Panc1 (cell line): ENCODE data around the gene SNX3. TPM values are rescaled to one million over a fixed set of nuclear protein-coding genes. Genes with fewer than 3 reads are reported as not detected.

Experiments
- ATAC-seq: fragments of 200-7000 bp; cut with Tn5 transposase; 2 replicates; pipeline ENCODE4 v1.9.1; 2020; ENCODE audit warnings: mild to moderate bottlenecking, moderate library complexity
- BruUV-seq: library from RNA; stranded (reverse); fragments of 400-500 nt; replicated peaks from 2 replicates; lab custom pipeline; 2021; lab: Mats Ljungman, UMichigan
- CTCF ChIA-PET: fragments of 300-600 bp; sonication (Branson Sonifier 250); formaldehyde crosslinking; loops from one replicate; lab custom pipeline; 2022; ENCODE audit warnings: antibody characterized with exemption; lab: Charles Lee
- POLR2A ChIA-PET: fragments of 300-600 bp; sonication (Branson Sonifier 250); formaldehyde crosslinking; loops from one replicate; lab custom pipeline; 2022; ENCODE audit warnings: antibody characterized with exemption; lab: Charles Lee
- DNase-seq: peaks from one replicate; pipeline ENCODE4 v3.0.0-alpha.2; 2010; ENCODE audit warnings: low read depth, low spot score
- H3K27ac ChIP-seq: 2 replicates; pipeline ENCODE4 v1.5.1; 2011; ENCODE audit warnings: mild to moderate bottlenecking, low read length, inconsistent platforms
- H3K27me3 ChIP-seq: fragments of 200-500 bp; sonication (Bioruptor generic); 2 replicates; pipeline ENCODE4 v1.6.0; 2014; ENCODE audit warnings: low read length, inconsistent platforms; ENCODE audit not compliant: control insufficient read depth, insufficient read depth
- H3K36me3 ChIP-seq: fragments of 200-500 bp; sonication (Bioruptor generic); 2 replicates; pipeline ENCODE4 v1.5.1; 2014; ENCODE audit warnings: inconsistent platforms, mild to moderate bottlenecking, low read length, moderate library complexity; ENCODE audit not compliant: control insufficient read depth, insufficient read depth
- H3K4me1 ChIP-seq: 2 replicates; pipeline ENCODE4 v1.5.1; 2011; ENCODE audit warnings: inconsistent platforms, mild to moderate bottlenecking, low read length, moderate library complexity; ENCODE audit not compliant: control insufficient read depth, insufficient read depth
- H3K4me3 ChIP-seq, 2 experiments: 2 replicates each; pipeline ENCODE4 v1.5.1; 2011 to 2012; ENCODE audit warnings: low read depth in 2 of 2, low read length in 2 of 2, mild to moderate bottlenecking in 2 of 2, inconsistent platforms in 1 of 2, moderate library complexity in 1 of 2
- H3K9me3 ChIP-seq: fragments of 200-500 bp; sonication (Bioruptor generic); 2 replicates; pipeline ENCODE4 v1.5.1; 2014; ENCODE audit warnings: low read depth, mild to moderate bottlenecking, inconsistent platforms, low read length, moderate library complexity; ENCODE audit not compliant: control insufficient read depth, insufficient read depth
- CTCF ChIP-seq: fragments of 450-650 bp; IDR thresholded peaks from 2 replicates; pipeline ENCODE4 v1.5.1; 2017; ENCODE audit warnings: mild to moderate bottlenecking
- POLR2AphosphoS5 ChIP-seq: IDR thresholded peaks from 2 replicates; pipeline ENCODE4 v1.6.1; 2012; ENCODE audit warnings: mild to moderate bottlenecking, low read depth, low read length, moderate library complexity
- SIN3A ChIP-seq: IDR thresholded peaks from 2 replicates; pipeline ENCODE4 v1.6.1; 2012; ENCODE audit warnings: low read depth, mild to moderate bottlenecking, low read length, moderate library complexity, borderline replicate concordance; ENCODE audit not compliant: insufficient read depth
- TCF7L2 ChIP-seq: IDR thresholded peaks from 2 replicates; pipeline ENCODE4 v1.6.1; 2011; ENCODE audit warnings: mild to moderate bottlenecking, low read depth, low read length, inconsistent platforms
- in situ Hi-C: cut with HindIII; loops from 2 replicates; pipeline ENCODE4 v1.10.0; 2016; ENCODE audit warnings: low sequenced_read_pairs, low pct_unique_long_range_greater_than_20kb
- intact Hi-C: fragments of 100-400 bp; cut with micrococcal nuclease; formaldehyde crosslinking; loops from one replicate; pipeline ENCODE4 v1.10.0; 2022; ENCODE audit not compliant: unreplicated experiment
- total RNA-seq: library from RNA; stranded (reverse); gene quantifications from one replicate; pipeline ENCODE4 v1.2.1, GENCODE V29; 2021; ENCODE audit not compliant: unreplicated experiment
- TF ChIP-seq, protein P1 (sequence below), 2 experiments: IDR thresholded peaks; 2 replicates each; pipeline ENCODE4 v1.6.1; 2011 to 2012; ENCODE audit warnings: low read depth in 2 of 2, control low read depth in 1 of 2, low read length in 1 of 2, mild to moderate bottlenecking in 1 of 2, moderate library complexity in 1 of 2; ENCODE audit not compliant: insufficient read depth in 1 of 2

Gene SNX3
- total RNA-seq, 1 experiment from 2014 or later = 223 TPM

DNA sequence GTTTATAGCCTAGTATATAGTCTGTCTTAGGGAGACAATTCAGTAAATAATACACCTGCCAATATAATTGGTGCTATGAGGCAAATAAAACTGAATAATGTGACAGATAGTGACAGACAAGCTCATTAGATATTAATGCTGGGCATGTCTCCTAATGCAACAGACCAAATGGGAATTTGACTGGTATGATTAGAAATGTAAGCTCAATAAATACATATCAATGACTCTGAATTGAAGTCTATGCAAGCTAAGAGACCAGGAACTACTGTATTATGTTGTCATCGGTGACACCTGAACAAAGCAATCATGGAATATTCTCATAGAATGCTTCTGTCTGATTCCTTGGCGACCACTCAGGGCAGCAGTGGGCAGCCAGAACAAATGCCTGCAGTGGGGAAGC lies 2.5 kb upstream of the SNX3 start:
- Histone ChIP-seq H3K4me1 (no peaks in the 10 kb centered on the region; the same call in 1 of the 2 replicates), H3K36me3 (no peaks in the 10 kb centered on the region; the same call in 1 of the 2 replicates), H3K9me3 (no peaks in the 10 kb centered on the region), H3K4me3 (no peak overlapping the region), H3K27me3 (no peaks in the 10 kb centered on the region), H3K27ac (no peak overlapping the region)
- ChIA-PET POLR2A (no interaction called here), CTCF (interaction anchor here (1.1 kb wide), 1 partner anchor 229 kb away, joined by 4 read pairs; no protein-coding TSS in a partner anchor)
- in situ Hi-C loops (no loop called here), intact Hi-C loops (no loop called here)
- no peak for ATAC-seq
- DNase-seq = no peak
- no TSS peak for BruUV-seq
- no peak for TF ChIP-seq TCF7L2
- TF ChIP-seq POLR2AphosphoS5 = no peak
- no peak for TF ChIP-seq CTCF
- TF ChIP-seq SIN3A = no peak
- TF ChIP-seq, protein P1, sequence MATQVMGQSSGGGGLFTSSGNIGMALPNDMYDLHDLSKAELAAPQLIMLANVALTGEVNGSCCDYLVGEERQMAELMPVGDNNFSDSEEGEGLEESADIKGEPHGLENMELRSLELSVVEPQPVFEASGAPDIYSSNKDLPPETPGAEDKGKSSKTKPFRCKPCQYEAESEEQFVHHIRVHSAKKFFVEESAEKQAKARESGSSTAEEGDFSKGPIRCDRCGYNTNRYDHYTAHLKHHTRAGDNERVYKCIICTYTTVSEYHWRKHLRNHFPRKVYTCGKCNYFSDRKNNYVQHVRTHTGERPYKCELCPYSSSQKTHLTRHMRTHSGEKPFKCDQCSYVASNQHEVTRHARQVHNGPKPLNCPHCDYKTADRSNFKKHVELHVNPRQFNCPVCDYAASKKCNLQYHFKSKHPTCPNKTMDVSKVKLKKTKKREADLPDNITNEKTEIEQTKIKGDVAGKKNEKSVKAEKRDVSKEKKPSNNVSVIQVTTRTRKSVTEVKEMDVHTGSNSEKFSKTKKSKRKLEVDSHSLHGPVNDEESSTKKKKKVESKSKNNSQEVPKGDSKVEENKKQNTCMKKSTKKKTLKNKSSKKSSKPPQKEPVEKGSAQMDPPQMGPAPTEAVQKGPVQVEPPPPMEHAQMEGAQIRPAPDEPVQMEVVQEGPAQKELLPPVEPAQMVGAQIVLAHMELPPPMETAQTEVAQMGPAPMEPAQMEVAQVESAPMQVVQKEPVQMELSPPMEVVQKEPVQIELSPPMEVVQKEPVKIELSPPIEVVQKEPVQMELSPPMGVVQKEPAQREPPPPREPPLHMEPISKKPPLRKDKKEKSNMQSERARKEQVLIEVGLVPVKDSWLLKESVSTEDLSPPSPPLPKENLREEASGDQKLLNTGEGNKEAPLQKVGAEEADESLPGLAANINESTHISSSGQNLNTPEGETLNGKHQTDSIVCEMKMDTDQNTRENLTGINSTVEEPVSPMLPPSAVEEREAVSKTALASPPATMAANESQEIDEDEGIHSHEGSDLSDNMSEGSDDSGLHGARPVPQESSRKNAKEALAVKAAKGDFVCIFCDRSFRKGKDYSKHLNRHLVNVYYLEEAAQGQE (IDR thresholded peaks at IDR 0.05; ENCODE audit: insufficient read depth in 1 of 2, low read depth in 2 of 2, low read length in 1 of 2) = no peak

DNA sequence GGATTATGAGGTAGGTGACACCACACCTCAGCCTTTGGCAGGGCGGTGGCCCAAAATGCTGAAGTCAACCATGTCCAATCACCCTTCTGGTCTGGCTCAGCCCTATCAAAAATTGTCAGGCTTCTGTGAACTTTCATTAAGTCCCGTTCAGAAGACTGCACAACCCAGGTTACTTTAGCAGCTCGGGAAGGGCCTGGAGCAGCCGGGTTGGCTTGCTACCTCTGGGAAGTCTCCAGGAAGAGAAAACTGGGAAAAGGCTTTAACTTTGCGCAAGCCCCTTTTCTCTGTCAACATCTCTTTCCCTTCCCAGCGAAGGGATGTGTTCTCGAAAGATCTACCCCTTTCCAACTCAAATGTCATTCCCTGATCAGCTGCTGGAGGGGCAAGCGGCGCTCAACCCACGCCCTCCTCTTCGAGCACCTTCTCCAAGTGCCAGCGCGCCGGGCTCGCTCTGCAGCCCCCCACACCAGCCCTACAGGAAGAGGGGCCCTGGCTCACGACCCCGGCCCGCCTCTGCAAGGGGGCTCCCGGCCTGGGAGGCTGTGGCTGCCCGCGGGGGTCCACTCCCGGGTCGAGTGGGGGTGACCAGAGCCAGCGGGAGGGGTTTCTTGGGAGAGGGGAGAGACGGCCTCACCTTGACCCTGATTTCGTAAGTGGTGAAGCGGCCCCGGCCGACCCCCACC lies 573 bp downstream of the SNX3 start:
- H3K36me3 ChIP-seq = peaks cover 6% of the 10 kb centered on the region
- H3K9me3 ChIP-seq = no peaks in the 10 kb centered on the region
- ChIA-PET CTCF (interaction anchor here (0.6 to 1.4 kb wide), 2 partner anchors 232 to 234 kb away, joined by 3 to 6 read pairs; no protein-coding TSS in a partner anchor), POLR2A (interaction anchor here (0.7 to 1.4 kb wide), 2 partner anchors 34 to 155 kb away, joined by 3 to 5 read pairs; no protein-coding TSS in a partner anchor)
- peak overlapping the region; percentile 86 for H3K27ac ChIP-seq
- TF ChIP-seq POLR2AphosphoS5 = no peak
- TF ChIP-seq SIN3A = no peak; the same call in 1 of the 2 replicates
- TF ChIP-seq, protein P1 (IDR thresholded peaks at IDR 0.05; ENCODE audit: insufficient read depth in 1 of 2, low read depth in 2 of 2, low read length in 1 of 2) = no peak
- TF ChIP-seq CTCF = no peak
- no TSS peak for BruUV-seq
- ATAC-seq (peak; percentile 15), DNase-seq (no peak)
- no peaks in the 10 kb centered on the region; the same call in 1 of the 2 replicates for H3K4me1 ChIP-seq
- H3K27me3 ChIP-seq = no peaks in the 10 kb centered on the region
- intact Hi-C loops (no loop called here), in situ Hi-C loops (no loop called here)
- H3K4me3 ChIP-seq = peak overlapping the region; percentile 88 to 99
